Measurements from ENCODE around the gene ATXN10. TPM values are rescaled to one million over a fixed set of nuclear protein-coding genes. Genes with fewer than 3 reads are reported as not detected.

ATXN10 gene
- total RNA-seq, 1 donor from 2014 or later = 117 TPM

DNA sequence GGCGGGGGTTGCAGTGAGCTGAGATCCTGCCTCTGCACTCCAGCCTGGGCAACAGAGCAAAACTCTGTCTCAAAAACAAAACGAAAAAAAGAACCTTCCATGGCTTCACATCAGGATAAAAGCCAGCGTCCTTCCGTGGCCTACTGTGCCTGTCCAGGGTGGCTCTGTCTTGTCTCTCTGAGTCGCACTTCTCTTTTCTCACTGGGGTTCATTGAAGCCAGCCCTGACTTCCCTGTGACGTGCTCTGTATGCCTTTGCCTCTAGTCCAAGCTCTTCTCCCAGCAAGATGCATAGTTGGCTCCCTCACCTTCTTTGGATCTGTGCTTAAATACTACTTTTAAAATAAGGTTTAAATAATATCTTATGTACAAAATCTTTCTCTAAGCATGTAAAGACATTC lies 11.6 kb downstream of the ATXN10 start:
- Mint-ChIP-seq H3K36me3 (ENCODE audit: low read depth) (no peaks in the 10 kb centered on the region), H3K4me3 (ENCODE audit: unreplicated experiment) (no peak overlapping the region), H3K27ac (ENCODE audit: unreplicated experiment) (no peak overlapping the region), H3K4me1 (ENCODE audit: low read depth) (peaks cover 30% of the 10 kb centered on the region), H3K9me3 (ENCODE audit: low read depth) (no peaks in the 10 kb centered on the region), H3K27me3 (ENCODE audit: low read depth) (no peaks in the 10 kb centered on the region)
- no peak for DNase-seq (ENCODE audit: low spot score)
- TF ChIP-seq, protein P1, sequence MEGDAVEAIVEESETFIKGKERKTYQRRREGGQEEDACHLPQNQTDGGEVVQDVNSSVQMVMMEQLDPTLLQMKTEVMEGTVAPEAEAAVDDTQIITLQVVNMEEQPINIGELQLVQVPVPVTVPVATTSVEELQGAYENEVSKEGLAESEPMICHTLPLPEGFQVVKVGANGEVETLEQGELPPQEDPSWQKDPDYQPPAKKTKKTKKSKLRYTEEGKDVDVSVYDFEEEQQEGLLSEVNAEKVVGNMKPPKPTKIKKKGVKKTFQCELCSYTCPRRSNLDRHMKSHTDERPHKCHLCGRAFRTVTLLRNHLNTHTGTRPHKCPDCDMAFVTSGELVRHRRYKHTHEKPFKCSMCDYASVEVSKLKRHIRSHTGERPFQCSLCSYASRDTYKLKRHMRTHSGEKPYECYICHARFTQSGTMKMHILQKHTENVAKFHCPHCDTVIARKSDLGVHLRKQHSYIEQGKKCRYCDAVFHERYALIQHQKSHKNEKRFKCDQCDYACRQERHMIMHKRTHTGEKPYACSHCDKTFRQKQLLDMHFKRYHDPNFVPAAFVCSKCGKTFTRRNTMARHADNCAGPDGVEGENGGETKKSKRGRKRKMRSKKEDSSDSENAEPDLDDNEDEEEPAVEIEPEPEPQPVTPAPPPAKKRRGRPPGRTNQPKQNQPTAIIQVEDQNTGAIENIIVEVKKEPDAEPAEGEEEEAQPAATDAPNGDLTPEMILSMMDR (IDR thresholded peaks at IDR 0.05) = no peak

DNA sequence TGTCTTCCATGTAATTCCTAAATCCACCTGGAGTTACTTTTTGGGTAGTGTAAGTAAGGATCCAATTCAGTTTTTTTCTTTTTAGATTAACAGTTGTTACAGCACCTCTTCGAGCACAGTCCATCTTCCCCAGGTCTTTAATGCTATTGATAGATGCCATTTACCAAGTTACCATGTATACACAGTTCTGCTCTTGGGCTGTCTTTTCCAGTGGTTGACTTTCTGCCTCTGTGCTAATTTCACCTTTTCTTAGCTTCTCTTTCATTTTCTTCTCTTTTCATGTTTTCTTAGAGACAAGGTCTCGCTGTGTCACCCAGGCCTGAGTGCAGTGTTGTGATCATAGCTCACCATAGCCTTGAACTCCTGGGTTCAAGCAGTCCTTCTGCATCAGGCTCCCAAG lies 12.0 kb downstream of the ATXN10 start:
- no peak for DNase-seq (ENCODE audit: low spot score)
- H3K4me3 Mint-ChIP-seq (ENCODE audit: unreplicated experiment) = no peak overlapping the region
- H3K4me1 Mint-ChIP-seq (ENCODE audit: low read depth) = peaks cover 34% of the 10 kb centered on the region
- H3K9me3 Mint-ChIP-seq (ENCODE audit: low read depth) = no peaks in the 10 kb centered on the region
- H3K27me3 Mint-ChIP-seq (ENCODE audit: low read depth) = no peaks in the 10 kb centered on the region
- H3K27ac Mint-ChIP-seq (ENCODE audit: unreplicated experiment) = no peak overlapping the region
- H3K36me3 Mint-ChIP-seq (ENCODE audit: low read depth) = no peaks in the 10 kb centered on the region
- TF ChIP-seq, protein P1 (IDR thresholded peaks at IDR 0.05) = no peak

DNA sequence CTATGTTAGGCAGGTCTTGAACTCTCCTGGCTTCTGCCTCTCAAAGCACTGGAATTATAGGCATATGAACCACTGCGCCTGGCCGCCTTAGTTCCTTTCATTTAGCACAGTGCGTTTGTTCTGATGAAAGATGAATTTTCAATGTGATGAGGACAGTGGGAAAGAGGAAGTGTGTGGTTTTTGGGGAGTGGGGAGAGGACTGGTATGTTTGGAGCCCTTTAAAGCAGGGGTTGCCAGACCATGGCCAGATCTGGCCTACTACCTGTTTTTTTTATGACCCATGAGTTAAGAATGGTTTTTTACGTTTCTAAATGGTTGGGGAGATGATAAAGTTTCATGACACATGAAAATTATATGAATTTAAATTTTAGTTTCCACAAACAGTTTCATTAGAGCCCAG lies 12.5 kb downstream of the ATXN10 start:
- Mint-ChIP-seq H3K36me3 (ENCODE audit: low read depth) (no peaks in the 10 kb centered on the region), H3K4me3 (ENCODE audit: unreplicated experiment) (no peak overlapping the region)

DNA sequence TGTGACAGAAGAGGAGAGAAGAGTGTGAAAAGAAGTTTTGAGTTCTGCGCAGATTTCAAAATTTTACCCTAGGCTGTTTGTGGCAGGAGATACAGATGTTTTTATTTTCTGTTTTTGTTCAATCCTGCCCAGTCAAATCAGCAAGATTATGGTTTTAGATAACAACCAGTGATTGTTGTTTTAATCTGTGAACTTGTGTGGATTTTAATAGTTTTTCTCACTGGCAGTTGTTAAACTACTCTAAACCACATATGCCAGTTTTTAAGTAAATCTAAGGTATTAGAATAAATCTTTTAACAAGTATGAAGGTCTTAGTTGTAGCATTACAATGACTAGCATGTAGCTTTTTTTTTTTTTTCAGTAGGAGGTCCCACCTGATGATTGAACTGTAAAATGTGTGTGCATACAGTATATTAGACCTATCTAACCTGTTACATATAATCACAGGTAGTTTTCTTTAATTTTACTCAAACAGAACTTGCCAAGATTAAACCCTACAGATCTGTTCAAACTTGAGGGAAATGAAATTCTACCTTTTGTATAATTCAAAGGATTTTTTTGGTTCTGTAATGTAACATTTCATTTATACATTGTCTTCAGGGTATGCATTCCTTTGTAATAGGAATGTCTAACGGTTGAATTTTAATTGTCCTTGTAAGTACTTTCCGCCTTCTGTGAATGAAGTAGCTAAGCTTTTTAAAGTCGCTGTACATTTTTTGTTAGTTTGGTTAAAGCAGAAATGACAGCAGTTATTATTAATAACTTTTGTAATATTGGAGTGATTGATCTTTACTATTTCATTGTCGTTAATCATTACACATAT lies 13.3 kb downstream of the ATXN10 start:
- no peaks in the 10 kb centered on the region for H3K36me3 Mint-ChIP-seq (ENCODE audit: low read depth)
- no peaks in the 10 kb centered on the region for H3K9me3 Mint-ChIP-seq (ENCODE audit: low read depth)

More for the DNA sequence above, 12.5 kb downstream of the ATXN10 start:
- no peak for DNase-seq (ENCODE audit: low spot score)
- Mint-ChIP-seq H3K9me3 (ENCODE audit: low read depth) (no peaks in the 10 kb centered on the region), H3K27me3 (ENCODE audit: low read depth) (no peaks in the 10 kb centered on the region), H3K4me1 (ENCODE audit: low read depth) (peaks cover 35% of the 10 kb centered on the region), H3K27ac (ENCODE audit: unreplicated experiment) (no peak overlapping the region)
- TF ChIP-seq, protein P1 (IDR thresholded peaks at IDR 0.05) = no peak

DNA sequence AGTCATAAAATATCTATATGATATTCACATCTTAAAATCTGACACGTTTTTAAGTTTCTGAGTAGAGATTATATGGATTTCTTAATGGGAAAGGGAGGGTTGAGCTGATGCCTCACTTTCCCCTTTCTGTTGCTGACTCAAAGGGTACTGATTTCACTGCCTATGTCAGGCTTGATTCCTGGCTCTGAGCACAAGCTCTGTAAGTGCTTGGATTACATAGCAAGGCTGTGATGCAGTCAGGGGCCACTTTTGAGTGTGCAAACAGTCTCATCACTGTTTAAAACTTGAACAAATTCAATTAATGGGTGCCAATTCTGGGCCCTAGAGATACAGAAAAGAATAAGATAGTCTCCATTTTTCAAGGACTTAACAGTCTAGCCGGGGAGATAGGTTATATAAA lies 14.4 kb downstream of the ATXN10 start:
- H3K27me3 Mint-ChIP-seq (ENCODE audit: low read depth) = no peaks in the 10 kb centered on the region
- H3K4me1 Mint-ChIP-seq (ENCODE audit: low read depth) = peaks cover 52% of the 10 kb centered on the region
- H3K9me3 Mint-ChIP-seq (ENCODE audit: low read depth) = no peaks in the 10 kb centered on the region
- H3K27ac Mint-ChIP-seq (ENCODE audit: unreplicated experiment) = peak overlapping the region; percentile 88
- peaks cover 3% of the 10 kb centered on the region for H3K36me3 Mint-ChIP-seq (ENCODE audit: low read depth)
- DNase-seq (ENCODE audit: low spot score) = no peak
- no peak overlapping the region for H3K4me3 Mint-ChIP-seq (ENCODE audit: unreplicated experiment)
- TF ChIP-seq, protein P1 (IDR thresholded peaks at IDR 0.05) = no peak

More for the DNA sequence above, 13.3 kb downstream of the ATXN10 start:
- Mint-ChIP-seq H3K4me1 (ENCODE audit: low read depth) (peaks cover 42% of the 10 kb centered on the region), H3K27me3 (ENCODE audit: low read depth) (no peaks in the 10 kb centered on the region), H3K4me3 (ENCODE audit: unreplicated experiment) (no peak overlapping the region), H3K27ac (ENCODE audit: unreplicated experiment) (no peak overlapping the region)
- TF ChIP-seq, protein P1 (IDR thresholded peaks at IDR 0.05) = no peak
- DNase-seq (ENCODE audit: low spot score) = no peak
